GM18499 (cell line): ENCODE measurements around the gene LRP11.
"Not testable (repeated sequence)": the region's sequence is repeated elsewhere in the genome, so short reads cannot be mapped to it uniquely, and the experiment has no call there.

Source experiments
- ATAC-seq: cut with Tn5 transposase; IDR thresholded peaks from one replicate; pipeline ENCODE4 v1.9.1; 2021; ENCODE audit warnings: moderate number of reproducible peaks; ENCODE audit not compliant: insufficient read depth, unreplicated experiment

The LRP11 gene

DNA sequence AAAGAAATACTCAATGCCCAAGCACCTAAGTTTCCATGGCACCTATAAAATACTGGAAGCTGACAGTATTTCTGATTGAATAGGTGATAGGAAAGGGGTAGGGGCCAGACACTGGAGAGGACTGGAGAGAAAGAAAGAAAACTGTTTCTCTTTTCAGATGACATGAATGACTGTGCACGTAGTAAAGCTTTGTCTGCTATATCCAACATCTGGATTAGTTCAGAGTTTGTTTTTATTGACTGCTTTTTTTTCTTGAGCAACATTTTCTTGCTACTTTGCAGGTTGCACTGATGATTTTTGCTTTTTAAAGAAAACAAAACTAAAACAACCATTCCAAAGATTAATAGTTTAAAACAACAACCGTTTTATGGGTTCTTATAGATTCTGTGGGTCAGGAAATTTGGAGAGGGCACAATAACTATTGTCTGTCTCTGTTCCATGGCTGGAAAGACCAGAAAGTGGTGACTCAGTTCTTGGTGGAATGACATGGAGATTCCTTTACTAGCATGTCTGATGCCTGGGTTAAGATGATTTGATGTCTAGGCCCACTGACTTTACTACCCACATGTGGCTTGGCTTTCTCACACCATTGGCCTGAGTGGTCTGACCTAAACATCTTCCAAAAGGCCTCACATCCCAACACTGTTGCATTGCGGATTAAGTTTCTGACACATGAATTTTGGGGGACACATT is 12.2 kb upstream of the LRP11 start:
- ATAC-seq = no peak

GRCh38 chr6:149872233-149872632 is 8.1 kb upstream of the LRP11 start:
- ATAC-seq = no peak

DNA sequence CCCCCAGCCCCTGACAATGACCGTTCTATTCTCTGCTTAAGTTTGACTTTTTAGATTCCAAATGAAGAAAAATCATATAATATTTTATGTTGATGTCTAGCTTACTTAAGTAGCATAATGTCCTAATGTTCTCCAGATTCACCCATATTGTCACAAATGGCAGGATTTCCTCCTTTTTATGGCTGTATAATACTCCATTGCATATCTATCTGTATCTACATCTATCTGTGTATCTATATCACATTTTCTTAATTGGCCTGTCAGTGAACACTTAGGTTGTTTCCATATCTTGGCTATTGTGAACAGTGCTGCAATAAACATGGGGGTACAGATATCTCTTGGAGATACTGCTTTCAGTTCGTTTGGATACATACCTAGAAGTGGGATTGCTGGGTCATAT is 7.0 kb upstream of the LRP11 start:
- no peak for ATAC-seq

DNA sequence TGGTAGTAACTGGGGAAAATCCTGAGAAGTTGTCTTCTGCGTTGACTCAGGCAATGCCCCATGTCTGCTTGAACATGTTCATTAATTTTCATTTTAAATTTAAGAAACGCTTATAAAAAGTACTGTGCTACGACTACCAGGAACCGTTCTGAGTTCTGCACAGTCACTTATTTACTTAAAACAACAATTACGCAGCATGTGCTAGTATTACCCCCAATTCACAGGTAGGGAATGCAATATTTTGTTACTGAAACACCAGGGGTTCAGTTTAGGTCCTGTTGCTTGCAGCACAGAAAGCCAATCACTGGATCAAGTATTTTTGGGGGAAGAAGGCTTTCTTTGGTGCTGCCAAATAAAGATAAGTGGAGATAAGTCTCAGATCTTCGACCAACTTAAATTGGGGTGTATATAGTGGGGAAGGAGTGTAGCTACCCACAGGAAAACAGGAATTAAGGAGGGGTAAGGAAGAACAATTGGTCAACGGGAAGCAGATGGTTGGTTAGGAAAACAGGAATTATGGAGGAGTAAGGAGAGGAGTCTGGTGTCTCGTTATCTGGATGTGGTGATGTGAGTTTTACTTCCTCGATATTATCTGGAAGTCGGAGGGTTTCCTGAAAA is 5.2 kb upstream of the LRP11 start:
- no peak for ATAC-seq

DNA sequence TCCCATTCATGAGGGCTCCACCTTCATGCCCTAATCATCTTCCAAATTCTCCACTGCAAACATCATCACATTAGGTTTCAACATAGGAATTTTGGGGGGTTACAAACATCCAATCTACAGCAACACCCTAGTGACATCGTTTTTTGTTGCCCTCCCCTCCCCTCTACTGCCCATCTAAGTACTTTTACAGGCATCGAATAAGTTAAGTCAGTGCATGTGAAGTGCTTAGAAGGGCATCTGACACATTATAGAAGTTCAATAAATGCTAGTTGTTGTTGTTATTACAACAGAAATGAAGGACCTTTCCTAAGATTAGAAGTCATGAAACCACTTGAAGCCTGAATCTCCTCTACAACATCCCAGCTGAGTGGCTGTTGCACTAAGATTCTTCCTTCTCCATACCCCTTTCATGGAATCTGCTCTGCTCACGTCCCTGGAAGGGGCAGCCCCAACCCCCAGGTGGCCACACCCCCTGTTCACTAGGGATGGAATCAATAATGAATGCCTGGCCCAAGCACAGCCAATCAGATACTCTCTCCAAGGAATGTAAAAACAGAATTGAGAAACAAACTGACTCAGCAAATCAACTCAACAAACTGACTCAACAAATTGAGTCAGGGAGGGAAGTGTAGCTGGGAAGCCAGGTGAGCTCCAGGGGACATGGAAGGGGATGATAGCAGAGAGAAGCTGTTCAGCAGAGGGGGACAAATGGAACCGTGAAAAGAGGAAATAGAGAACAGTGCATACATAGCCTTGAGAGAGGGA is 3.9 kb upstream of the LRP11 start:
- ATAC-seq = no peak

GRCh38 chr6:149864578-149865535 is 698 bp upstream of the LRP11 start:
- no peak for ATAC-seq

- ATAC-seq = no peak
These were observed 1.0 kb downstream of the LRP11 start for GRCh38 chr6:149862922-149863697.

- not testable (repeated sequence) for ATAC-seq
These were observed 1.8 kb downstream of the LRP11 start for GRCh38 chr6:149862424-149862738.

DNA sequence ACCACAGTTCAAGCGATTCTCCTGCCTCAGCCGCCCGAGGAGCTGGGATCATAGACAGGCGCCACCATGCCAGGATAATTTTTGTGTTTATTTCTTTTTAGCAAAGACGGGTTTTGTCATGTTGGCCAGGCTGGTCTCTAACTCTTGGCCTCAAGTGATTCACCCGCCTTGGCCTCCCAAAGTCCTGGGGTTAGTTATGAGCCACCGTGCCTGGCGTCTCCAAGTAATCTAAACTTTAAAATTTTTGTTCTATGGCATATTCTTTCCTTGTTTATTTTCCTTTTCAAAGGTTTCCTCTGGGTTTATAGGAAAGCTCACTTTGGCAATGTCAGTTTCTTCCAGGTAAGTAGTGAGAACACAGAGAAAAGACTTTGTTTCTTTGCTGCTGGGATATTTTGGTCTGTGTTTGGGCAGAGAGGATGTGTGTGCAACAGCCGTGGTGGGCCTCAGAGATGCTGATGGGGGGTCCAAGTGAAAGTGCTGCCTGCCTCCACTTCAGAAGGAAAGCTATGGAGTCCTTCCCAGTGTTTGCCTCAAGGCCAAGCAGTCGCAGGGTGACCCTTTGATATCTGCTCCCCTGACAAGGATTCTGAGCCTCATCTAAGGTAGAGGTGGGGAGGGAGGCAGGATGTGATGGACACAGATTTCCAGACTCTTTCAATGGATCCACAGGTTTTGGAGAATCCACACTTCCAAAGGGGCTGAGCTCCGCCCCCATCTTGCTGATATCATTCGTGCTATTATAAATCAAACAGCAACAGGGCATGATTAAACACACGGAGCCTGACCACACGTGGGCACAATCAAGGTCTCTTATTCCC is 2.3 kb downstream of the LRP11 start:
- ATAC-seq = no peak

GRCh38 chr6:149860834-149861602 is 3.1 kb downstream of the LRP11 start:
- no peak for ATAC-seq

DNA sequence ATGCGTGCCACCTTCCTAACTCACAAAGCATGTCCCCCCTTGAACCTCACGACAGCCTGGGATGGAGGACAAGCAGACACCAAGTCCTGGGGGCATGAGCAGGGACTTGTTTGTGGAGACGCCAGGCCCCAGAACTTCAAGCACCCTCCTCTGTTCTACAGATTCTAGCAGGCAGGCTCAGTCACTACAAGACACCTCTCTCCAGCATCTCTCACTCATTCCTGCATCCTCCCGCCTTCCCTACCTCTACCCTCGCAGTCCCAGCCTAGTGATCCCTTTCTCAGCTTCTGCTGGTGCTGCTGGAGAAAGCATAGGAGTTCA is 3.7 kb downstream of the LRP11 start:
- no peak for ATAC-seq

DNA sequence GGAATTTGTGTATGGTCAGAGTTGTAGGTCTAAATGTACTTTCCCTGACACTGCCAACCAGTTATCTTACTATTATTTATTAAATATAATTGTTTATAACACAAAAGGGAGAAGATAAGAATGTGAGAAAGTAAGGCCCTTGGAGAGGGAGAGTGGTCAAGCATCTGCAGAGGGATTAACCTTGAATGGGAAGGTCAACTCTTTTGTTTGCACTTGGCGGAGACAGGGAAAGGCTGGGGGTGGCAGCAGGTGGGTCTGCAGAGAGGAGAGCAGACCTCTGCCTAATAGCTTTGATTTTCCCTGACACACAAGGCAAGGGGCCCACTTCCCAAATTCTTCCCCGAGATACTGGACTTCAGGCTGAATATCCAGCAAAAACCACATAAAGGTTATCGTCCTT is 4.2 kb downstream of the LRP11 start:
- no peak for ATAC-seq

DNA sequence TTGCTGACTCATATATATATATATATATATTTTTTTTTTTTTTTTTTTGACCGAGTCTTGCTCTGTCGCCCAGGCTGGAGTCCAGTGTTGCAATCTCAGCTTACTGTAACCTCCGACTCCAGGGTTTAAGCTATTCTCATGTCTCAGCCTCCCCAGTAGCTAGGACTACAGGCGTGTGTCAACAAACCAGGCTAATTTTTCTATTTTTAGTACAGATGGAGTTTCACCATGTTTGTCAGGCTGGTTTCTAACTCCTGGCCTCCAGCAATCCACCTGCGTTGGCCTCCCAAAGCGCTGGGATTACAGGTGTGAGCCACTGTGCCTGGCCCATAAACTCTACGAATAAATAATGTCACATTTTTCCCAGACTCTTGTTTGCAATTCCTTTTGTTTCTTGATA is 4.8 kb downstream of the LRP11 start:
- no peak for ATAC-seq

DNA sequence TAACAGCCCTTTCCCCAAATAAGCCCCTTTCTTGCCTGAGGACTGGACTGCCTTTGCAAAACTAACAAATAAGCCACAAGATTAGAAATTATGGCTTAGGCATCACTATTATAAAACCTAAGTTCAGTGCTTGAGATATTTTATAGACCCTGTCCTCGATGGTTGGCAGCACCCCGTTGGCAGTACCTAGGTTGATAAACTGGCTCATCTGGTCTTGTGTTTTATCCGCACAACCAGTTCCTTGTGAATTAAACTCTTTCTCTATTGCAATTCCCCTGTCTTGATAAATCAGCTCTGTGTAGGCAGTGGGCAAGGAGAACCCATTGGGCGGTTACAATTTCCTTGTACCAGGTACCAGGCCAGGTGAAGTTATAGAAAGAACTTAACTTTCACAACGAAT is 6.6 kb downstream of the LRP11 start:
- no peak for ATAC-seq

DNA sequence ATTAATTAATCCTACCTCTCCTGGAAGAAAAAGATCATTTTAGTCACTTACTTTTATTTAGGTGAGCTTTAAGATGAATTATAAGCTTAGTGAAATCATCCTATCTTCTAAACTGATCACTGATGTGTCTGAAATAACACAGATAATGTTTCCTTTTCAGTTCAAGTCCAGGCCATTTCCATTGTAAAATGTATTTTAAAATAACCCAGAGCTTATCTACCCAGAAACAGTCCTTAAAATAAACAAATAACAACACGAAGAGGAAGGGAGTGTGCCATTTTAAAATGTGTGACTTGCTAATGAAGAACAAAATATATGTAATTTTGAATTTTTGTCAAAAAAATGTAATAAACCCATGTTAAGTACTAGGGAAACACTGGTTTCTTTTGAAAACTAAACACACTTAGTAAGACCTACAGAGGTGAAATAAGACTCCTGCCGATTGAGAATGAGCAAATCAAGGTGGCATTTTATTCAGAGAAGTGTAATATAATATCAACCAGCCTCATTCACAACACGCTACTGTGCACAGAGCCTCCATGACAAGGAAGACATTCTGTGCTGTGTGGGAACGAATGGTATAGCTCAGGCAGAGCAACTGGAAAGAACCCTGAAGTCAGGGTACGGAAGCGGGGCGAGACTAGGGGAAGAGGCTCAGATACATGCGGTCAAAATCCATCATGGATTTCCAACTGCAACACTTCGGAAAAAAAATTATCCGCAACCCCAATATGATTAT is 7.7 kb downstream of the LRP11 start:
- ATAC-seq = no peak

DNA sequence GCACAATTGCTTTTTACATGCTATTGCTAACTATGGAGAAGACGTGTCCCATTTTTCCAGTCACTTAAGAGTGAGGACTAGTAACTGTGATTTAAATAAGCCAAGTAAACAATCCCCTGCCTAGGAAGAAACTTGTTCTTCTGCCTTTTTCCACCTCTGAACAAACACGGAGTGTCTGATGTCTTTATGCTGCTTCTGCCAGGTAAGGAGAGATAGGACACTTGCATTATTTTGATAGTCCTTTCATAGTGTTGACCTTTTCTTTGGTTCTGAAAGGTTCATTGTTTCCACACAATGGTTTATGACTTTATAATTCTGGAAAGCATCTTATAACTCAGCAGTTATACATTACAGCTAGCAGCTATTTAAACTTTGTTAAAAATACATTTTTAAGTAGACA is 8.4 kb downstream of the LRP11 start:
- no peak for ATAC-seq

GRCh38 chr6:149855040-149855654 is 9.0 kb downstream of the LRP11 start:
- no peak for ATAC-seq
